Cardiac muscle cell (in vitro differentiated cells and primary cell): ENCODE data around the gene HTT-AS. TPM values are rescaled to one million over a fixed set of nuclear protein-coding genes. Genes with fewer than 3 reads are reported as not detected.

Experiments used
- DNase-seq, 2 donors: peaks; one replicate each; pipeline versions ENCODE4 v3.0.0 to v3.0.0-alpha.2; 2010 to 2017; ENCODE audit warnings: low read depth in 1 of 2, low spot score in 1 of 2
- H3K27ac ChIP-seq: fragments of 200-600 bp; sonication (generic); 2 replicates; pipeline ENCODE4 v1.5.1; 2016
- H3K27me3 ChIP-seq: fragments of 200-600 bp; sonication (generic); 2 replicates; pipeline ENCODE4 v1.6.0; 2016; ENCODE audit warnings: control low read depth
- H3K36me3 ChIP-seq: fragments of 200-600 bp; sonication (generic); 2 replicates; pipeline ENCODE4 v1.5.1; 2016; ENCODE audit warnings: control low read depth
- H3K4me1 ChIP-seq: fragments of 200-600 bp; sonication (generic); 2 replicates; pipeline ENCODE4 v1.8.1; 2017; ENCODE audit warnings: low read depth, mild to moderate bottlenecking, mixed run types
- H3K4me3 ChIP-seq: fragments of 200-600 bp; sonication (generic); 2 replicates; pipeline ENCODE4 v1.5.1; 2016; ENCODE audit warnings: mild to moderate bottlenecking
- H3K9me3 ChIP-seq: fragments of 200-600 bp; sonication (generic); 2 replicates; pipeline ENCODE4 v1.5.1; 2017; ENCODE audit warnings: low read depth, mild to moderate bottlenecking, control low read depth
- CTCF ChIP-seq: IDR thresholded peaks from 2 replicates; pipeline ENCODE4 v1.5.1; 2012; ENCODE audit warnings: low read depth, mild to moderate bottlenecking, low read length
- polyA plus RNA-seq: library from polyadenylated mRNA; unstranded; fragments of >200 nt; fragmentation: Nextera tagmentation; extraction: Ambion mirVana; gene quantifications from 2 replicates; pipeline ENCODE4 v1.2.1, GENCODE V29; 2016
- total RNA-seq: library from RNA; depleted of rRNA; stranded (reverse); fragments of >200 nt; gene quantifications from 2 replicates; pipeline ENCODE4 v1.2.3, GENCODE V29; 2016

The HTT-AS gene
- total and polyA plus RNA-seq, 2 experiments from 2014 or later = not detected

DNA sequence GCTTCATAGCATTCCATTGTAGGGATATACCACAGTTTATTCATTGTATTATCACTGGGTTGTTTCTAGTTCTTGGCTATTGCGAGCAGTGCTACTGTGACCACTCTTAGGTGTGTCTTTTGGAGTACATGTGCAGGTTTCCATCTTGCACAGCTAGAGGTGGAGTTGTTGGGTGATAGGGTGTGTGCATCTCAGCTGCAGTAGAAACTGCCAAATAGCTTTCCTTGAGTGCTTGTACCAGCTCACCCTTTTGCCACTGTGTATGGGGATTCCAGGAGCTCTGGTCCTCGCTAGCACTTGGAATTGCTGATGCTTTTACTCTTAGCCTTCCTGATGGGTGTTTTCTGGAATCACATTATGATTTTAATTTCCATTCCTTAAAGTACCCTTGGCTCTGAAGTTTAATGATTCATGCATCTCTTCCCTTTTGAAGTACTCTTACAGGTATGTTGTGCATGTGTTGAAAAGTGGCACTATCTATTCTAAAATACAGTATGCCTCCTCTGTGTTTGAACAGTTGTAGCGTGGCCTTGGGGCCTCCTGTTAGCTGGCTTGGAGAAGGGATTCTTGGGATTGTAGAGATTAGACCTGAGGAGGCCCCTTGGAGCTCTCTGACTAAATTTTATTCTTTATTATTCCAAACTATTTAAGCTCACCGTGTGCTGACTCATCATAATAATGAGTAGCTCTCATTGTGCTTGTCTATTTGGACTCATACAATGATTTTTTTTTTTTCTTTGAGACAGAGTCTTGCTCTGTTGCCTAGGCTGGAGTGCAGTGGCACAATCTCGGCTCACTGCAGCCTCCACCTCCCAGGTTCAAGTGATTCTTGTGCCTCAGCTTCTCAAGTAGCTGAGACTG, 38.5 kb upstream of the HTT-AS start:
- no peaks in the 10 kb centered on the region for H3K4me1 ChIP-seq
- no peaks in the 10 kb centered on the region for H3K27me3 ChIP-seq
- TF ChIP-seq CTCF = no peak
- peak in 1 of 2 donors; percentile 36 for DNase-seq
- H3K27ac ChIP-seq = no peak overlapping the region
- H3K9me3 ChIP-seq = no peaks in the 10 kb centered on the region
- H3K36me3 ChIP-seq = peaks cover 42% of the 10 kb centered on the region
- no peak overlapping the region for H3K4me3 ChIP-seq

- no peak for TF ChIP-seq CTCF
- Histone ChIP-seq H3K36me3 (peaks cover 40% of the 10 kb centered on the region), H3K27me3 (no peaks in the 10 kb centered on the region), H3K4me3 (no peak overlapping the region), H3K9me3 (no peaks in the 10 kb centered on the region), H3K4me1 (no peaks in the 10 kb centered on the region), H3K27ac (no peak overlapping the region)
- DNase-seq = no peak
Measured at GRCh38 chr4:3112201-3112600, 37.9 kb upstream of the HTT-AS start.

- Histone ChIP-seq H3K4me3 (no peak overlapping the region), H3K9me3 (no peaks in the 10 kb centered on the region), H3K27me3 (no peaks in the 10 kb centered on the region), H3K4me1 (peaks cover 3% of the 10 kb centered on the region), H3K27ac (no peak overlapping the region), H3K36me3 (peaks cover 35% of the 10 kb centered on the region)
- peak in 1 of 2 donors; percentile 71 for DNase-seq
- no peak for TF ChIP-seq CTCF
Measured at GRCh38 chr4:3111461-3111860, 37.1 kb upstream of the HTT-AS start.

- peaks cover 21% of the 10 kb centered on the region for H3K36me3 ChIP-seq
- no peaks in the 10 kb centered on the region for H3K27me3 ChIP-seq
- H3K27ac ChIP-seq = no peak overlapping the region
- H3K9me3 ChIP-seq = no peaks in the 10 kb centered on the region
- no peak for DNase-seq
- peaks cover 3% of the 10 kb centered on the region for H3K4me1 ChIP-seq
- no peak for TF ChIP-seq CTCF
- H3K4me3 ChIP-seq = no peak overlapping the region
Measured at GRCh38 chr4:3108211-3108610, 33.9 kb upstream of the HTT-AS start.

DNA sequence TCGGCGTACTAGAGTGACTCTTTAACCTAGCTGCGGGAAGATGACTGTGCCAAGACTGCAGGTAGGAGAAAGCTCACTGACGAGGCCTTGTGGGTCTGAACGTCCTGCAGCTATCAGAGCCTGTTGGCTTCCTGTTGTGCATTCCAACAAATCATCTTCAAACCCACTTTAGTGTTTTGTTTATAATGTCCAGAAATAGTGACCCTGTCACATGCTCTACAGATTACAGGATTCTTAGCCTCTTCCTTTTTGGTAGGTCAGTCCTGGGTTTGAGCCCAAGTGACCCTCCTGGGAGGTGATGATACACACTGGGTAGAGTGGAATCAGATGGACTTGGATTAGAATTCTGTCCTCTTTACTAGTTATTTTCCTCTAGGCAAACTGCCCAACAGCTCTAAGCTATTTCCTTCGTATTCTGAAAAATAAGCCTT, 33.4 kb upstream of the HTT-AS start:
- no peak for TF ChIP-seq CTCF
- Histone ChIP-seq H3K9me3 (no peaks in the 10 kb centered on the region), H3K4me3 (no peak overlapping the region), H3K27ac (no peak overlapping the region), H3K36me3 (peaks cover 21% of the 10 kb centered on the region), H3K4me1 (peaks cover 3% of the 10 kb centered on the region), H3K27me3 (no peaks in the 10 kb centered on the region)
- no peak for DNase-seq
